MM.1S (cell line): ENCODE data around the gene FAM20C.

Experiments
- CTCF ChIP-seq: fragments of 300-600 bp; sonication (generic); IDR thresholded peaks from 2 replicates; pipeline ENCODE4 v1.5.1; 2016; ENCODE audit warnings: antibody characterized with exemption, low read length, mixed read lengths
- EZH2 ChIP-seq: fragments of 300-600 bp; sonication (generic); optimal IDR thresholded peaks from 2 replicates; pipeline ENCODE3; 2017; ENCODE audit warnings: low read depth, mild to moderate bottlenecking, antibody characterized with exemption, low read length, mixed read lengths
- EZH2phosphoT487 ChIP-seq: fragments of 300-600 bp; sonication (generic); IDR thresholded peaks from 2 replicates; pipeline ENCODE4 v1.6.1; 2018; ENCODE audit warnings: antibody characterized with exemption, low read length

GRCh38 chr7:169276-170172 is 22.8 kb upstream of the FAM20C start:
- TF ChIP-seq CTCF (no peak), EZH2phosphoT487 (no peak), EZH2 (no peak)
